Trophoblast cell (in vitro differentiated cells and primary cell): Measurements from ENCODE around the gene SH3TC1.

Experiments
- DNase-seq, 2 donors: peaks; one replicate each; pipeline ENCODE4 v3.0.0-alpha.2; 2016
- H2AFZ ChIP-seq: 2 replicates; pipeline ENCODE4 v1.6.1; 2013; ENCODE audit warnings: low read length, moderate library complexity, mild to moderate bottlenecking; ENCODE audit not compliant: insufficient read depth, poor library complexity
- H2AK5ac ChIP-seq: 2 replicates; pipeline ENCODE4 v1.6.1; 2013; ENCODE audit warnings: mild to moderate bottlenecking, low read length
- H2BK120ac ChIP-seq: 2 replicates; pipeline ENCODE4 v1.6.1; 2013; ENCODE audit warnings: low read length, mild to moderate bottlenecking, moderate library complexity; ENCODE audit not compliant: insufficient read depth, poor library complexity
- H2BK12ac ChIP-seq: 2 replicates; pipeline ENCODE4 v1.6.1; 2013; ENCODE audit warnings: mild to moderate bottlenecking, low read length, moderate library complexity
- H2BK5ac ChIP-seq: 2 replicates; pipeline ENCODE4 v1.6.1; 2013; ENCODE audit warnings: low read length, low read depth, moderate library complexity, mild to moderate bottlenecking; ENCODE audit not compliant: poor library complexity
- H3K14ac ChIP-seq: 2 replicates; pipeline ENCODE4 v1.6.1; 2013; ENCODE audit warnings: mild to moderate bottlenecking, low read length
- H3K18ac ChIP-seq: 2 replicates; pipeline ENCODE4 v1.6.1; 2013; ENCODE audit warnings: mild to moderate bottlenecking, low read length
- H3K23ac ChIP-seq: 2 replicates; pipeline ENCODE4 v1.6.1; 2013; ENCODE audit warnings: low read length
- H3K27ac ChIP-seq: 2 replicates; pipeline ENCODE4 v1.5.1; 2013; ENCODE audit warnings: low read depth, mild to moderate bottlenecking, inconsistent platforms, low read length, moderate library complexity
- H3K27me3 ChIP-seq: 2 replicates; pipeline ENCODE4 v1.6.1; 2013; ENCODE audit warnings: inconsistent platforms, mild to moderate bottlenecking, low read length, moderate library complexity; ENCODE audit not compliant: insufficient read depth
- H3K36me3 ChIP-seq, 2 experiments: 1 replicate in 1 of 2; 2 replicates in 1 of 2; pipeline ENCODE4 v1.6.1; 2013; ENCODE audit warnings: low read length in 2 of 2, mild to moderate bottlenecking in 2 of 2, moderate library complexity in 1 of 2; ENCODE audit not compliant: insufficient read depth in 2 of 2, control insufficient read depth in 1 of 2
- H3K4ac ChIP-seq: 2 replicates; pipeline ENCODE4 v1.6.1; 2013; ENCODE audit warnings: low read depth, mild to moderate bottlenecking, low read length, moderate library complexity
- H3K4me1 ChIP-seq, 2 experiments: 1 replicate in 1 of 2; 2 replicates in 1 of 2; pipeline ENCODE4 v1.6.1; 2013; ENCODE audit warnings: low read length in 2 of 2, mild to moderate bottlenecking in 2 of 2, moderate library complexity in 1 of 2; ENCODE audit not compliant: insufficient read depth in 2 of 2, control insufficient read depth in 1 of 2
- H3K4me2 ChIP-seq: 2 replicates; pipeline ENCODE4 v1.6.1; 2013; ENCODE audit warnings: inconsistent platforms, mild to moderate bottlenecking, low read length, moderate library complexity
- H3K4me3 ChIP-seq: 2 replicates; pipeline ENCODE4 v1.5.1; 2013; ENCODE audit warnings: mild to moderate bottlenecking, low read depth, low read length, inconsistent platforms
- H3K79me1 ChIP-seq: one replicate; pipeline ENCODE4 v1.6.1; 2013; ENCODE audit warnings: low read length
- H3K79me2 ChIP-seq: 2 replicates; pipeline ENCODE4 v1.6.1; 2013; ENCODE audit warnings: low read length, mild to moderate bottlenecking; ENCODE audit not compliant: control insufficient read depth, insufficient read depth, poor library complexity
- H3K9ac ChIP-seq: 2 replicates; pipeline ENCODE4 v1.6.1; 2013; ENCODE audit warnings: mild to moderate bottlenecking, low read length
- H3K9me3 ChIP-seq: 2 replicates; pipeline ENCODE4 v1.6.1; 2013; ENCODE audit warnings: low read depth, mild to moderate bottlenecking, control low read depth, inconsistent platforms, low read length; ENCODE audit not compliant: insufficient read depth
- H4K12ac ChIP-seq: 2 replicates; pipeline ENCODE4 v1.6.1; 2013; ENCODE audit warnings: low read depth, mild to moderate bottlenecking, low read length, moderate library complexity
- H4K8ac ChIP-seq: 2 replicates; pipeline ENCODE4 v1.6.1; 2013; ENCODE audit warnings: low read depth, mild to moderate bottlenecking, low read length, moderate library complexity
- H4K91ac ChIP-seq: one replicate; pipeline ENCODE4 v1.6.1; 2013; ENCODE audit warnings: low read depth, mild to moderate bottlenecking, low read length, moderate library complexity
- WGBS: extraction: QIAGEN DNeasy Blood & Tissue Kit; methylation state at CpG from one replicate; pipeline ENCODE4 v1.1.7; 2013; ENCODE audit warnings: missing lambda C conversion rate; ENCODE audit not compliant: insufficient read length, insufficient coverage; ENCODE audit errors: extremely low coverage; 5-methylcytosine and 5-hydroxymethylcytosine counted together

The SH3TC1 gene

DNA sequence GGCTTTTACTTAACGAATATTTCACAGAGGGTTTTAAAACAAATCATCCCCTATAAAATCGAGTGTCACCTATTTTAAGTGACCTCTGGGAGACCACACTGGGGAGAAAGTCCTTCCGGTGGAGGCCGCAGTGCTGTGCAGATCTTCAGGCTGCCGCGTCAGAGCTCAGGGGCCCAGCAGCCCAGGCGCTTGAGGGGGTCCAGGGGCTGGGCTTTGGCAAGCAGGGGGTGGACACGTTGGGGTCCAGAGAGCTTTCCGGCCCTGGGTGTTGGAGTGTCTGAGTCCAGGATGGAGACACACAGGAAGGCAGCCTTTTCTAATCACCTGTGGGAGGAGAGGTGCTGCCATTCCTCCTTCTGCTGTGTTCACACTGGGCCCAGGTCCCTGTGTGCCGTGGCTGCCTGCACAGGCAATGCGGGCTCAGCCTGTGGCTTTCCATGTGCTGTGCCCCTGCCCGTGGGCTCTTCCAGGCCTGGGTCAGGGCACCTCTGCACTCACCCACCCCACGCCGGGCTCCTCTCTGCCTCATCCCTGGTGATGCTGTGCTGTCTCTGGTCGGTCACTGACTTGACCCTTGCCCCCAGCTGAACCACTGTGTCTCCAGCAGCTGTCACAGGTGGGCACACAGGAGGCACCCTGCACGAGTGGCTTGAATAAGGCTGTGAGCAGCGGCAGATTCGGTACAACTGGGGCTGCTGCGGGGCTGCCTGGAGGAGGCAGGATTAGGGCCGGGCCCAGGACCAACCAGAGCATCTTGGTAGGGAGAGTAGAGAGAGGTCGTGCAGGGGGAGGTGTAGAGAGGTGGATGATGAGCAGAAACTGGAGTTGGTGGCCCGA is 80.4 kb downstream of the SH3TC1 start:
- no peak overlapping the region for H3K4ac ChIP-seq

DNA sequence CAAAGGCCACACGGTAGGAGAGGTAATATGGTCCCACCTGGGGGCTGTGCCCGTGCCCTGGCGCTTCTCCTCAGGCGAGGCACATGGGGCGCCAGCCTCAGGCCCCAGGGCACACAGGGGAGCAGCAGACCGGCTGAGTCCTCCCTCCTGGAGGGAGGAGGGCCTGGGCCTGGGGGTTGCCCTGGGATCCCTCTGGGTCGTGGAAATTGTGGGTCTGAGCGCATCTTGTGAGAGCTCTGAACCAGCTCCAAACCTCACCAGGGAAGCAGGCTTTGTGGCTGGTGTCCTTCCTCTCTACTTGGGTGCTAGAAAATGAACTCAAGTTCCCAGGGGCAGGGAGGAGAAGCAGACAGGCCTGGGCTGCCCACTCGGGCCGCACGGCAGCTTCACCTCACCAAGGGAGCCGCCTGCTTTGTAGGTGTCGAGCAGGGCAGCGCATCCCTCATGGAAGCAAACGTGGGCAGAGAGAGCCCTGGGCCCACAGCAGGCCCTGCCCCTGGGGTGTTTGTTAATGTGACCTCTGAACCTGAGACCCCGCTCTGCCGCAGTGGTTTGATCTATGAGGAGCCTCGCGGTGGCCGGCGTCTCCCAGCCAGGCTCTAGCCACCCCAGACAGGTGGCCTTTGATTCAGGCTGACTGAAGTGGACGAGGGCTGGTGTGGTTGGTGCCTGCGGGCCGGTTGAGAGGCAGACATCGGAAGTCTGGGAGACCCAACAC is 81.2 kb downstream of the SH3TC1 start:
- Histone ChIP-seq H3K4ac (no peak overlapping the region), H3K79me2 (no peaks in the 10 kb centered on the region), H2AFZ (no peak overlapping the region), H3K4me2 (no peak overlapping the region), H3K27ac (no peak overlapping the region), H3K14ac (no peak overlapping the region), H2BK120ac (no peak overlapping the region), H3K36me3 (peaks cover 0 to 4% of the 10 kb centered on the region in 2 experiments), H4K91ac (no peak overlapping the region), H3K27me3 (no peaks in the 10 kb centered on the region), H3K79me1 (peaks cover 4% of the 10 kb centered on the region), H3K9me3 (no peaks in the 10 kb centered on the region), H4K12ac (no peak overlapping the region), H3K9ac (no peak overlapping the region), H3K23ac (no peak overlapping the region), H3K4me3 (no peak overlapping the region), H2AK5ac (peak overlapping the region; percentile 49), H3K18ac (no peak overlapping the region), H4K8ac (no peak overlapping the region), H2BK12ac (no peak overlapping the region), H3K4me1 (peaks cover 5% of the 10 kb centered on the region in 2 experiments), H2BK5ac (no peak overlapping the region)
- DNase-seq: no peak
- WGBS: no CpG with 5 or more reads among the region's 25 CpGs

More for the DNA sequence above, 80.4 kb downstream of the SH3TC1 start:
- Histone ChIP-seq H3K27me3 (no peaks in the 10 kb centered on the region), H3K27ac (no peak overlapping the region), H3K23ac (no peak overlapping the region), H3K36me3 (peaks cover 0 to 4% of the 10 kb centered on the region in 2 experiments), H4K12ac (no peak overlapping the region), H3K4me1 (peaks cover 5% of the 10 kb centered on the region in 2 experiments), H2BK5ac (no peak overlapping the region), H4K91ac (no peak overlapping the region), H4K8ac (no peak overlapping the region), H2AK5ac (peak overlapping the region; percentile 49), H2BK120ac (no peak overlapping the region), H2BK12ac (no peak overlapping the region), H3K9ac (no peak overlapping the region), H3K18ac (no peak overlapping the region), H3K79me1 (peaks cover 4% of the 10 kb centered on the region), H3K4me2 (no peak overlapping the region), H2AFZ (no peak overlapping the region), H3K9me3 (peaks cover 2% of the 10 kb centered on the region), H3K14ac (no peak overlapping the region), H3K4me3 (no peak overlapping the region), H3K79me2 (no peaks in the 10 kb centered on the region)
- no peak for DNase-seq
- no CpG with 5 or more reads among the region's 22 CpGs for WGBS

DNA sequence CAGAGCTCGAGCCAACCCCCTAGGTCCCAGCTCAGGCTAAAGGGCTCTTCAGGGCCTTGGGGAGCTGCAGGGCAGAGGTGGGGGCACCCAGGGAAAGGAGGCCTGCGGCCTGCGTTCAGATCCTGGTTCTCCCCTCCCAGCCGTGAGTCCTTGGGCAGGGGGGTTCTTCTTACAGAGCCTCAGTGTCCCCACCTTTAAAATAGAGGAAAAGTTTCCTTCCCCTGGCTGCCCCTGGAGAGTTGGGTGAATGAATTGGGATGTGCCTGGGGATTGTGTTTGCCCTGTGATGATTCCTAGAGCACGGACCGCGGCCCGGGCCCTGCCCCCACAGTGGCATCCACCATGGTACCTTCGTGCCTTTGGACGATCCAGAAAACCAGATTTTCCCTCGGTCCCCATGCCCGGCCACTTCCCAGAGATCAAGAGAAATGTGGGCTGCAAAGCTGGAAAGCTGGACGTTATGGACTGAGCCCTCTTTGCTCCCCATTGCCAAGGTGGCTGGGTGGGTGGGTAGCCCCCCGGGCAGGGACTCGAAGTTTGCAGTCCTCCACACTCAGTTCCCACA is 81.9 kb downstream of the SH3TC1 start:
- Histone ChIP-seq H3K18ac (no peak overlapping the region), H2AK5ac (no peak overlapping the region), H3K4me2 (no peak overlapping the region), H3K23ac (no peak overlapping the region), H3K27ac (no peak overlapping the region), H3K4me1 (peaks cover 5% of the 10 kb centered on the region in 2 experiments), H3K79me2 (no peaks in the 10 kb centered on the region), H2BK12ac (no peak overlapping the region), H3K4me3 (no peak overlapping the region), H2BK120ac (no peak overlapping the region), H3K79me1 (peaks cover 4% of the 10 kb centered on the region), H2BK5ac (no peak overlapping the region), H2AFZ (no peak overlapping the region), H4K91ac (no peak overlapping the region), H3K36me3 (peaks cover 0 to 4% of the 10 kb centered on the region in 2 experiments), H4K8ac (no peak overlapping the region), H3K4ac (no peak overlapping the region), H3K9me3 (no peaks in the 10 kb centered on the region), H3K27me3 (no peaks in the 10 kb centered on the region), H4K12ac (no peak overlapping the region), H3K9ac (no peak overlapping the region), H3K14ac (no peak overlapping the region)
- no CpG with 5 or more reads among the region's 15 CpGs for WGBS
- no peak for DNase-seq

DNA sequence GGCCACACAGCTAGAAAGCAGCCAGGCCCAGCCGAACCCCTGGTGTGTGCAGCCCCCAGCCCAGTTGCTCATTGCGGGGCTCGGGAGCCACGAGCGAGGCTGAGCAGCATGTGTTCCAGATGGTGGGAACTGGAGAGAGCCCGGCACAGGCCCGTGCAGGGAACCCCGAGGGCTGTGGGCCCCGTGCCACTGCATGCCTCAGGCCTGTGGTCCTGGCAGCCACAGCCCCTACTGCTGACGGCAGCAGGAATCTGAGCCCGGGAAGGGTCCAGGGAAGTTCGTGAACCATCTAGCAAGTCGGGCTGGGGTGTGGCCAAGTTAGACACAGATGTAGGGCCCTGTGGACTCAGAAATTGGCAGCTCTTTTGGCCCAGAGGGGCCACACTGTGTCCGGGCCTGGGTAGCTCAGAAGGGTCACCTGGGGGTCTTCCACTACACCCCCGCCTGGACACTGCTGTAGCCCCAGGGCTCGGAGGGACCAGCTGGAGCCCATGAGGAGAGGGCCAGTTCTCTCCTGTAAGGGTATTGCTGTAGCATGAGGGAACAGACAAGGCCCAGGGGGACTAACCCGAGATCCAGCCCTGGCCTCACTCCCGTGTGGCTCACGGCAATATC is 82.5 kb downstream of the SH3TC1 start:
- peaks cover 4% of the 10 kb centered on the region for H3K79me1 ChIP-seq
- no peak for DNase-seq
- peaks cover 5% of the 10 kb centered on the region in 2 experiments for H3K4me1 ChIP-seq
- no peaks in the 10 kb centered on the region for H3K9me3 ChIP-seq
- no peaks in the 10 kb centered on the region for H3K79me2 ChIP-seq
- H2AK5ac ChIP-seq: no peak overlapping the region
- no peak overlapping the region for H3K4me3 ChIP-seq
- H3K14ac ChIP-seq: no peak overlapping the region
- H3K4me2 ChIP-seq: no peak overlapping the region
- no peaks in the 10 kb centered on the region for H3K27me3 ChIP-seq
- no CpG with 5 or more reads among the region's 19 CpGs for WGBS
- H3K18ac ChIP-seq: no peak overlapping the region
- no peak overlapping the region for H3K23ac ChIP-seq
- H3K27ac ChIP-seq: no peak overlapping the region
- no peak overlapping the region for H2BK120ac ChIP-seq
- H4K91ac ChIP-seq: no peak overlapping the region
- no peak overlapping the region for H3K4ac ChIP-seq
- H3K36me3 ChIP-seq: peaks cover 0 to 4% of the 10 kb centered on the region in 2 experiments
- no peak overlapping the region for H2BK5ac ChIP-seq
- no peak overlapping the region for H4K8ac ChIP-seq
- no peak overlapping the region for H2BK12ac ChIP-seq
- no peak overlapping the region for H4K12ac ChIP-seq
- no peak overlapping the region for H2AFZ ChIP-seq
- H3K9ac ChIP-seq: no peak overlapping the region
